OCI-LY1 (cell line): ENCODE measurements around the gene OPRM1.

ENCODE experiments used
- CTCF ChIP-seq: fragments of 200-600 bp; sonication (generic), shearing (Covaris generic); IDR thresholded peaks from 2 replicates; pipeline ENCODE4 v1.5.1; 2017; ENCODE audit warnings: mild to moderate bottlenecking, antibody characterized with exemption, low read length, moderate library complexity, mixed read lengths
- EZH2 ChIP-seq: fragments of 200-600 bp; sonication (generic), shearing (Covaris generic); IDR thresholded peaks from 2 replicates; pipeline ENCODE4 v1.8.0; 2017; ENCODE audit warnings: borderline replicate concordance, mixed run types, mild to moderate bottlenecking, antibody characterized with exemption, low read length, moderate library complexity, mixed read lengths

- TF ChIP-seq EZH2 = no peak
- no peak for TF ChIP-seq CTCF
Observed at GRCh38 chr6:154197196-154197860, 158.3 kb downstream of the OPRM1 start.
